Activated T-cell treated with anti-CD3 and anti-CD28 coated beads, Interleukin-2, amount 50 U/mL, for 24 hours (primary cell): ENCODE data around the gene CACNA1S.

ENCODE experiments used
- DNase-seq: peaks from one replicate; pipeline ENCODE4 v3.0.0-alpha.2; 2020
- H3K27ac Mint-ChIP-seq: 2 replicates; pipeline ENCODE4 v1.8.0; 2020; ENCODE audit warnings: mild to moderate bottlenecking, mixed read lengths
- H3K27me3 Mint-ChIP-seq: 2 replicates; pipeline ENCODE4 v1.8.0; 2020; ENCODE audit warnings: mixed read lengths
- H3K36me3 Mint-ChIP-seq: 2 replicates; pipeline ENCODE4 v1.8.0; 2020; ENCODE audit warnings: low read depth, mixed read lengths
- H3K4me1 Mint-ChIP-seq: 2 replicates; pipeline ENCODE4 v1.8.0; 2020; ENCODE audit warnings: low read depth, mixed read lengths
- H3K4me3 Mint-ChIP-seq: 2 replicates; pipeline ENCODE4 v1.8.0; 2020; ENCODE audit warnings: mild to moderate bottlenecking, moderate library complexity, mixed read lengths
- H3K9me3 Mint-ChIP-seq: 2 replicates; pipeline ENCODE4 v1.8.0; 2020; ENCODE audit warnings: mixed read lengths

CACNA1S gene

DNA sequence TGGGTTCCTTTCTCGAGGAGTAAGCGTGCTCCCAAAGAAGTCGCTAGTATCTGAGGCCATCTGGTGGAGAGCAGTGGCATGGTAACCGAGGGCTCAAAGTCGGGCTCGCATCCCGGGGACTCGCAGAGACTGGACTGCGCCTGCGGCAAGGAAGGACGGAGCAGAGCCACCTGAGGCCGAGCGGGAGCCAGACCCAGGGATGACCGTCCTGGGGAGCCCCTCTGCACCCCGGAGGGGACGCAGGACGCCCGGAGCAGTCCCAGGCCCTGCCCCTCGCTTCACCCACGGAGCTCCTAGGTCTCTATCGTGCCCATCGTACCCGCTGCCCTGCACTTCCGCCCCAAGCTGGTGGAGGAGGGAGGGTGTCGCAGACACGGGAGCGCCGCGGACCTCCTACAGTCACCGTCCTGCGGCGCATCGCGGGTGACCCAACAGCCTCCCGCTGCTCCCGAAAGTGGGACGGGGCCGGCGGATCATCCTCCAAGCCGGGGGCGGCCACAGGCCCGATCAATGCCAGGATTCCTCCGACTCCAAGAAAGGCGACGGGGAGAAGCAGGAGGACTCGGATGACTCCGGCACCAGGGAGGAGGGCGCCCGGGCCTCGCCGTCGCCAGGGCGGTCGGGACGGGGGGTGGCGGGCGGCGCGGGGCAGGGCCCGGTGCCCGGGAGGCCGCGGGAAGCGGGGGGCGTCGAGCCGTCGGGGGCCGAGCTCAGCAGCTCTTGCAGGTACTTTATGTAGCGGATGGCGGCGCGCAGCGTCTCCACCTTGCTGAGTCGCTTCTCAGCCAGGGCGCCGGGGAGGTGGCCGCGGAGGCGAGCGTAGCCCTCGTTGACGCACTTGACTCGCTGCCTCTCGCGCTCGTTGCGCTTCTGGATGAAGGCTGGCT, 2.3 kb upstream of the CACNA1S start:
- peak overlapping the region; percentile 82 for H3K4me3 Mint-ChIP-seq
- H3K4me1 Mint-ChIP-seq, result peaks cover 12% of the 10 kb centered on the region
- peak overlapping the region; percentile 85 for H3K27ac Mint-ChIP-seq
- DNase-seq, result peak; percentile 87
- H3K36me3 Mint-ChIP-seq, result no peaks in the 10 kb centered on the region
- H3K9me3 Mint-ChIP-seq, result no peaks in the 10 kb centered on the region
- peaks cover 2% of the 10 kb centered on the region for H3K27me3 Mint-ChIP-seq

DNA sequence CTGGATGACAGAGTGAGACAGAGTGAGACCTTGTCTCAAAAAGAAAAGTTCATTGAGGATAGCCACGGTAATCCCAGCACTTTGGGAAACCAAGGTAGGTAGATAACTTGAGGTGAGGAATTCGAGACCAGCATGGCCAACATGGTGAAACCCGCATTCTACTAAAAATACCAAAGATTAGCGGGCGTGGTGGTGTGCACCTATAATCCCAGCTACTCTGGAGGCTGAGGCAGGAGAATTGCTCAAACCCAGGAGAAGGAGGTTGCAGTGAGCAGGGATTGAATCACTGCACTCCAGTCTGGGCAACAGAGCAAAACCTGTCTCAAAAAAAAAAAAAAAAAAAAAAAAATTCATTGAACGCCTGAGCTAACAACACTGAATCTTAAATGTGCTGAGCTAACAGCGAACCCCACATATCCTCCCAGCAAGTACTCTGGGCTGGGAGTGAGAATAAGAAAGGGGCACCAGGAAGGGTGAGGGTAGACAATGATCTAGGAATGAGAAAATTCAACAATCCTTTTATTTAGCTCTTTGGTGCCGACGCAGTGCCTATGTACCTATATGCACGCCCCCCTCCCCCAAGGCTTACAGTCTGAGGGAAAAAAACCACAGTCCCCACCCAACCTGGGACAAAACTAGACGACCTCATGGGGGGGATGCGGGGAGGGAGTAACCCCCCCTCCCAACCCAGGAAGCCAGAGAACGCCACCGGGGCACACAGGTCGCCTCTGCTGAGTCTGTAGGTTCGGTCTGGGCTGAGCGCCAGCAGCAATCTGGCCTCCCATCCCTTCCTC, 1.4 kb upstream of the CACNA1S start:
- peaks cover 10% of the 10 kb centered on the region for H3K4me1 Mint-ChIP-seq
- H3K4me3 Mint-ChIP-seq, result peak overlapping the region; percentile 82
- no peaks in the 10 kb centered on the region for H3K36me3 Mint-ChIP-seq
- peaks cover 2% of the 10 kb centered on the region for H3K27me3 Mint-ChIP-seq
- no peak for DNase-seq
- no peak overlapping the region for H3K27ac Mint-ChIP-seq
- H3K9me3 Mint-ChIP-seq, result no peaks in the 10 kb centered on the region

- H3K36me3 Mint-ChIP-seq, result no peaks in the 10 kb centered on the region
- H3K27me3 Mint-ChIP-seq, result peaks cover 2% of the 10 kb centered on the region
- H3K27ac Mint-ChIP-seq, result no peak overlapping the region
- peaks cover 10% of the 10 kb centered on the region for H3K4me1 Mint-ChIP-seq
- DNase-seq, result no peak
- no peaks in the 10 kb centered on the region for H3K9me3 Mint-ChIP-seq
- no peak overlapping the region for H3K4me3 Mint-ChIP-seq
Observed at GRCh38 chr1:201112926-201113325, 700 bp upstream of the CACNA1S start.

DNA sequence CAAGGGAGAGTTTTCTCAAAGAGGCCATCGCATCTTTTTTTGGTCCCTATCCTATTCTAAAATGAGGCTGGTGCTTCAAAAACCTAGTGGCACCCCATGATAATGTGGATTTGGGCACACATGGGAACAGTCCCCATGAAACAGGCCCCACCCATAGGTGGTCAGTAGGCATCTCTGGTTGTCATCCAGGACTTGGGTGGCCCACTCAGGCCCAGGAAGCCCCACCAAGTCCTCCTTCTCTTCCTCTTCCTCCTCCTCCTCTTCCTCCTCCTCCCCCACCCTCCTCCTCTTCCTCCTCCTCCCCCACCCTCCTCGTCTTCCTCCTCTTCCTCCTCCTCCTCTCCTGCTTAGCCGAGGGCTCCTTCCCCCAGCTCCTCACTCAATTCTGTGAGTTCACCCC, 554 bp downstream of the CACNA1S start:
- DNase-seq, result no peak
- Mint-ChIP-seq H3K4me3 (no peak overlapping the region), H3K36me3 (no peaks in the 10 kb centered on the region), H3K27ac (no peak overlapping the region), H3K9me3 (no peaks in the 10 kb centered on the region), H3K4me1 (peaks cover 10% of the 10 kb centered on the region), H3K27me3 (peaks cover 2% of the 10 kb centered on the region)

DNA sequence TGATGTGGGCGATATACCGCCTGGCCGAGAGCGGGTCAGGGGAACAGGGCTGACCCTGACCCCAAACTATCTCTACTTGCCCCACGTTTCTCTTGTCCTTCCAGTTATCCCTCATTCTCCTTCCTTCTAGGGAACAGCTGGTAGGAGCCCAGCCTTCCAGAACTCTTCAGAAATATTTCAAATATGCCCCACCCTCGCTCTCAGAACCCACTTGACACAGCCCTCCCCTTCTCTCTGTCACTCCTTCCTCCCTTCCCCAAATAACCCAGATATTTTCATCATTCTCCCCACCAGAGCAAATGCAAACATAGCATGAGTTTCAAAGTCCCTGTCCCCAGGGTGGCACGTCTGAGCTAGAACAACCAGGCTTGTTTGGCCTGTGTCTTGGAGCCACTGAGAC, 1.1 kb downstream of the CACNA1S start:
- H3K27ac Mint-ChIP-seq, result no peak overlapping the region
- H3K9me3 Mint-ChIP-seq, result no peaks in the 10 kb centered on the region
- H3K36me3 Mint-ChIP-seq, result no peaks in the 10 kb centered on the region
- H3K4me1 Mint-ChIP-seq, result peaks cover 10% of the 10 kb centered on the region
- H3K27me3 Mint-ChIP-seq, result peaks cover 2% of the 10 kb centered on the region
- DNase-seq, result no peak
- no peak overlapping the region for H3K4me3 Mint-ChIP-seq

DNA sequence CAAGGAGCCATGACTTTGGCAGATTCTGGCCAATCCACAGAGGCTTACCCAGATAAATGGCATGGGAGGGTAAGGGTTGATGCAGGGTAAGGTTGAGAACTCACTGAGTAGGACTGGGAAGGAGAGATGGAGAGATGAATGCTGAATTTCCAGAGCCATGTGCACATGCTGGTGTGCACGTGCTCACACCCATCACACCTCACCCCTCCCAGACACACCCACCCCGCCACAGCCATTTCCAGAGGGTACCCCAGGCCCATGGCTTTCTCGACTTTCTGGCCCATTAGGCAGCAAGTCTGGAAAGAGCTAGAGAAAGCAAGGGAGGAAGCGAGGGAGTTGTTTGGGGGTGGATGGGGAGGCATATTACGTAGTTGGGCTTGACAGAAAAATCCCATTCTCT, 1.6 kb downstream of the CACNA1S start:
- Mint-ChIP-seq H3K9me3 (no peaks in the 10 kb centered on the region), H3K4me1 (peaks cover 5% of the 10 kb centered on the region), H3K27me3 (peaks cover 2% of the 10 kb centered on the region), H3K27ac (no peak overlapping the region), H3K4me3 (no peak overlapping the region), H3K36me3 (no peaks in the 10 kb centered on the region)
- DNase-seq, result no peak

GRCh38 chr1:201110138-201110537, 2.1 kb downstream of the CACNA1S start:
- no peak for DNase-seq
- Mint-ChIP-seq H3K9me3 (no peaks in the 10 kb centered on the region), H3K4me3 (no peak overlapping the region), H3K36me3 (no peaks in the 10 kb centered on the region), H3K4me1 (peaks cover 5% of the 10 kb centered on the region), H3K27me3 (peaks cover 2% of the 10 kb centered on the region), H3K27ac (no peak overlapping the region)

- peaks cover 2% of the 10 kb centered on the region for H3K27me3 Mint-ChIP-seq
- H3K9me3 Mint-ChIP-seq, result no peaks in the 10 kb centered on the region
- no peak for DNase-seq
- peaks cover 2% of the 10 kb centered on the region for H3K4me1 Mint-ChIP-seq
- H3K27ac Mint-ChIP-seq, result no peak overlapping the region
- no peaks in the 10 kb centered on the region for H3K36me3 Mint-ChIP-seq
- H3K4me3 Mint-ChIP-seq, result no peak overlapping the region
Observed at GRCh38 chr1:201109651-201110050, 2.6 kb downstream of the CACNA1S start.

- DNase-seq, result no peak
- H3K36me3 Mint-ChIP-seq, result no peaks in the 10 kb centered on the region
- H3K4me1 Mint-ChIP-seq, result no peaks in the 10 kb centered on the region
- no peak overlapping the region for H3K4me3 Mint-ChIP-seq
- H3K9me3 Mint-ChIP-seq, result no peaks in the 10 kb centered on the region
- no peaks in the 10 kb centered on the region for H3K27me3 Mint-ChIP-seq
- H3K27ac Mint-ChIP-seq, result no peak overlapping the region
Observed at GRCh38 chr1:201108614-201109013, 3.6 kb downstream of the CACNA1S start.

- no peaks in the 10 kb centered on the region for H3K4me1 Mint-ChIP-seq
- no peak overlapping the region for H3K27ac Mint-ChIP-seq
- H3K9me3 Mint-ChIP-seq, result no peaks in the 10 kb centered on the region
- H3K27me3 Mint-ChIP-seq, result no peaks in the 10 kb centered on the region
- DNase-seq, result no peak
- H3K4me3 Mint-ChIP-seq, result no peak overlapping the region
- no peaks in the 10 kb centered on the region for H3K36me3 Mint-ChIP-seq
Observed at GRCh38 chr1:201105688-201106087, 6.5 kb downstream of the CACNA1S start.

DNA sequence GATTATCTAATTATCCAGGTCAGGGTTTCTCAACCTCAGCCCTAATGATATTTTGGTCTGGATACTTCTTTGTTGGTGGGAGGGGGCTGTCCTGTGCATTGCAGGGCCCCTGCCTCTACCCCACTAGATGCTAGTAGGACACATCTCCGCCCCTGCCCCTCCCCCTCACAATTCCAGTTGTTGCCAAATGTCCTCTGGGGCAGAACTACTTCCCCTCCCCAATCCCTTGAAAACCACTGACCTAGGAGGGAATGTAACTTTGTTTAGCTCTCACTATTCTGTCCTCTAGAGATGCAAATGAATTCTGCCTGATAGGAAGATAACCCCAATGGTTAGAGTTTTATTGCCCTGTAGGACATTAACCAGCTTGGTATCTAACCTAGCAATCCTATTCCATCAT, 8.1 kb downstream of the CACNA1S start:
- Mint-ChIP-seq H3K9me3 (no peaks in the 10 kb centered on the region), H3K27me3 (no peaks in the 10 kb centered on the region), H3K4me3 (no peak overlapping the region), H3K4me1 (no peaks in the 10 kb centered on the region), H3K27ac (no peak overlapping the region), H3K36me3 (no peaks in the 10 kb centered on the region)
- DNase-seq, result no peak

GRCh38 chr1:201103666-201104065, 8.6 kb downstream of the CACNA1S start:
- DNase-seq, result no peak
- no peak overlapping the region for H3K27ac Mint-ChIP-seq
- no peaks in the 10 kb centered on the region for H3K36me3 Mint-ChIP-seq
- no peaks in the 10 kb centered on the region for H3K4me1 Mint-ChIP-seq
- H3K4me3 Mint-ChIP-seq, result no peak overlapping the region
- no peaks in the 10 kb centered on the region for H3K27me3 Mint-ChIP-seq
- no peaks in the 10 kb centered on the region for H3K9me3 Mint-ChIP-seq

GRCh38 chr1:201100169-201100930, 11.9 kb downstream of the CACNA1S start:
- Mint-ChIP-seq H3K4me3 (no peak overlapping the region), H3K27me3 (no peaks in the 10 kb centered on the region), H3K9me3 (no peaks in the 10 kb centered on the region), H3K27ac (no peak overlapping the region), H3K4me1 (no peaks in the 10 kb centered on the region), H3K36me3 (no peaks in the 10 kb centered on the region)
- no peak for DNase-seq

- no peaks in the 10 kb centered on the region for H3K27me3 Mint-ChIP-seq
- no peak overlapping the region for H3K27ac Mint-ChIP-seq
- no peaks in the 10 kb centered on the region for H3K9me3 Mint-ChIP-seq
- H3K4me3 Mint-ChIP-seq, result no peak overlapping the region
- no peaks in the 10 kb centered on the region for H3K4me1 Mint-ChIP-seq
- no peaks in the 10 kb centered on the region for H3K36me3 Mint-ChIP-seq
- DNase-seq, result no peak
Observed at GRCh38 chr1:201098992-201099677, 13.1 kb downstream of the CACNA1S start.
